Esophagus muscularis mucosa (tissue), 4 donors: ENCODE measurements around the gene ETV3L. TPM values are rescaled to one million over a fixed set of nuclear protein-coding genes. Genes with fewer than 3 reads are reported as not detected.

ENCODE experiments used
- DNase-seq: peaks from one replicate; pipeline ENCODE4 v3.0.0-alpha.2; 2017; ENCODE audit errors: extremely low spot score
- H3K27ac ChIP-seq, 4 donors: fragments of 200-600 bp; sonication (generic); replicated peaks in 1 of 4; 1 replicate in 3 of 4; 2 replicates in 1 of 4; pipeline ENCODE4 v1.5.1; 2016 to 2019; ENCODE audit warnings: mild to moderate bottlenecking in 1 of 4
- H3K27me3 ChIP-seq, 4 donors: fragments of 200-600 bp; sonication (generic); one replicate each; pipeline versions ENCODE4 v1.5.1 to v1.6.0; 2016 to 2019
- H3K36me3 ChIP-seq, 4 donors: fragments of 200-600 bp; sonication (generic); one replicate each; pipeline ENCODE4 v1.5.1; 2016 to 2019
- H3K4me1 ChIP-seq, 4 donors: fragments of 200-600 bp; sonication (generic); one replicate each; pipeline ENCODE4 v1.5.1; 2016 to 2019
- H3K4me3 ChIP-seq, 4 donors: fragments of 200-600 bp; sonication (generic); 1 replicate in 2 of 4; 2 replicates in 2 of 4; pipeline ENCODE4 v1.5.1; 2016 to 2019; ENCODE audit warnings: mild to moderate bottlenecking in 4 of 4, moderate library complexity in 1 of 4
- H3K9me3 ChIP-seq, 4 donors: fragments of 200-600 bp; sonication (generic); 1 replicate in 3 of 4; 2 replicates in 1 of 4; pipeline ENCODE4 v1.5.1; 2016 to 2019
- CTCF ChIP-seq, 3 experiments: fragments of 200-600 bp in 2 of 3; fragments of 450-650 bp in 1 of 3; sonication (generic) in 2 of 3; IDR thresholded peaks; one replicate each; pipeline ENCODE4 v1.5.1; 2017 to 2019; ENCODE audit warnings: antibody characterized with exemption in 3 of 3, mild to moderate bottlenecking in 2 of 3, moderate library complexity in 1 of 3
- EP300 ChIP-seq: sonication (generic); formaldehyde crosslinking; IDR thresholded peaks from one replicate; pipeline ENCODE4 v1.6.1; 2017; ENCODE audit warnings: antibody characterized with exemption
- POLR2A ChIP-seq: fragments of 450-650 bp; IDR thresholded peaks from one replicate; pipeline ENCODE4 v1.6.1; 2017; ENCODE audit warnings: antibody characterized with exemption, moderate library complexity, mild to moderate bottlenecking, low read depth
- POLR2AphosphoS5 ChIP-seq, 2 donors: sonication (generic); formaldehyde crosslinking; IDR thresholded peaks; one replicate each; pipeline ENCODE4 v1.6.1; 2017; ENCODE audit warnings: antibody characterized with exemption in 2 of 2
- WGBS: methylation state at CpG from one replicate; pipeline ENCODE4 v1.1.5; 2018; 5-methylcytosine and 5-hydroxymethylcytosine counted together
- intact Hi-C: fragments of 100-400 bp; cut with DNase I; formaldehyde crosslinking; loops from one replicate; pipeline ENCODE4 v1.15.1; 2023
- total RNA-seq, 4 donors: library from RNA; depleted of rRNA; stranded (reverse); fragments of >200 nt; gene quantifications; one replicate each; pipeline versions ENCODE4 v1.1.0 to v1.2.1, GENCODE V29; 2016

The ETV3L gene
- total RNA-seq, 4 donors from 2014 or later = not detected

DNA sequence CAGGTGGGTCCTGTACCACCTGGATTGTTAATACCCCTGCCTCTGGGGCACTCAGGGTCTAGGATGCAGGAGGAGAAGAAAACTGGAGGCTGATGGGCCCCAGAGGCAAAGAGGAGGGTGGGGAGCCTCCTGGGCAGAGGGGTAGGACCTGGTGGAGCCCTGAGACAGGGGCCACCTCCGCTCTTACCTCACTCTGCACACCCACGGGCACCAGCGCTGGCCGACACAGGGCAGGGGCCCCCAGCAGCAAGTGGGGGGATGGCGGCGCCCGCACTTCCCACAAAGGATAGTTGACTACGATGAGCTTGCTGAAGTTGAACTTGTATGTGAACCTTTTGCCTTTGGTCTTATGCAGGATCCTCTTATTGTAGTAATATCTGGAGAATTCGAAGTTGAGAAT is 1.1 kb downstream of the ETV3L start:
- intact Hi-C loops = loop anchor here (10.0 kb wide), 1 partner anchor 396 kb away; no protein-coding TSS in a partner anchor
- H3K4me1 ChIP-seq = no peaks in the 10 kb centered on the region
- TF ChIP-seq EP300 (no peak), POLR2AphosphoS5 (IDR thresholded peaks at IDR 0.05) (no peak), POLR2A (no peak), CTCF (IDR thresholded peaks at IDR 0.05) (no peak)
- DNase-seq = no peak
- no peak overlapping the region for H3K4me3 ChIP-seq
- WGBS = 90% methylated on average over 6 of the region's 9 CpGs
- H3K27ac ChIP-seq = no peak overlapping the region
- H3K9me3 ChIP-seq = no peaks in the 10 kb centered on the region
- no peaks in the 10 kb centered on the region for H3K36me3 ChIP-seq
- peaks cover 0 to 5% (median 0%) of the 10 kb centered on the region in 4 donors for H3K27me3 ChIP-seq

DNA sequence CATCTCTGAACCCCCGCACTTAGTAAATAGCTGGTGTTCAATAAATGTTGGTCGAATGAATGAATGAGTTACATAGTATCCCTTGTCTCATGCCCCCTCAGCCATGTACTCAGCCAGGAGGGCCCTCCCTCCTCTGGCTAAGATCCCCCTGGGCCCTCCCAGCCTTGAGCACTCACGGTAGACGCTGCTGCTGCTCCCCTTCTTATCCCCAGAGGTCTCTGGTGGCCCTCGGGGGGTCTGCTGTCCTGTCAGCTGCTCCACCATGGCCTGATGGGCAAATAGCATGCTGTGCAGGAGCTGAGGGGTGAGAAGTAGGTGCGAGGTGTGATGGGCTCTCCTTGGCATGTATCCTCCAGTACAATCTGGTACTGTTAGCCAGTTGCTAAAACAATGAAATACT is 1.9 kb downstream of the ETV3L start:
- H3K4me3 ChIP-seq = no peak overlapping the region
- H3K9me3 ChIP-seq = no peaks in the 10 kb centered on the region
- 74% methylated on average over 6 of the region's 6 CpGs for WGBS
- peaks cover 0 to 5% (median 0%) of the 10 kb centered on the region in 4 donors for H3K27me3 ChIP-seq
- H3K36me3 ChIP-seq = no peaks in the 10 kb centered on the region
- H3K4me1 ChIP-seq = peaks cover 0 to 5% (median 4%) of the 10 kb centered on the region in 4 donors
- no peak overlapping the region for H3K27ac ChIP-seq
- DNase-seq = no peak
- TF ChIP-seq EP300 = no peak
- no peak for TF ChIP-seq POLR2A
- no peak for TF ChIP-seq CTCF (IDR thresholded peaks at IDR 0.05)
- no peak for TF ChIP-seq POLR2AphosphoS5 (IDR thresholded peaks at IDR 0.05)
- intact Hi-C loops = loop anchor here (10.0 kb wide), 1 partner anchor 397 kb away; no protein-coding TSS in a partner anchor

DNA sequence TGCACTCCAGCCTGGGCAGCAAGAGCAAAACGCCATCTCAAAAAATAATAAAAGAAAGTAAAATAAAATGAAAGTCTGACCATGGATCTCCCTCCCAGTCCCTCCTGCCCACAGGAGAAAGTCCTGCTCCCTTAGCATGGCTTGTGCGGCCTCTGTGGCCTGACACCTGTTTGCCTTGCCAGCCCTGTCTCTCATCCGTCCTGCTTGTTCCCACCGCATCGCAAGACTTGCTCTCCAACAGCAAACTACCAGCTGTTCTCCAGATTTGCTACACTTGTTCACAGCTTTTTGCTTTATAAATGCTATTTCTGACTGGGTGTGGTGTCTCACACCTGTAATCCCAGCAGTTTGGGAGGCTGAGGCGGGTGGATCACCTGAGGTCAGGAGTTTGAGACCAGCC is 2.7 kb downstream of the ETV3L start:
- no peaks in the 10 kb centered on the region for H3K27me3 ChIP-seq
- H3K9me3 ChIP-seq = no peaks in the 10 kb centered on the region
- H3K4me1 ChIP-seq = peaks cover 0 to 8% (median 6%) of the 10 kb centered on the region in 4 donors
- H3K36me3 ChIP-seq = no peaks in the 10 kb centered on the region
- no peak overlapping the region for H3K27ac ChIP-seq
- TF ChIP-seq POLR2A = no peak
- TF ChIP-seq POLR2AphosphoS5 (IDR thresholded peaks at IDR 0.05) = no peak
- no peak for TF ChIP-seq EP300
- TF ChIP-seq CTCF (IDR thresholded peaks at IDR 0.05) = no peak
- WGBS = 90% methylated on average over 6 of the region's 6 CpGs
- H3K4me3 ChIP-seq = no peak overlapping the region
- intact Hi-C loops = loop anchor here (10.0 kb wide), 1 partner anchor 398 kb away; no protein-coding TSS in a partner anchor
- DNase-seq = no peak

GRCh38 chr1:157095551-157095950 is 4.1 kb downstream of the ETV3L start:
- DNase-seq = no peak
- intact Hi-C loops = loop anchor here (10.0 kb wide), 1 partner anchor 399 kb away; no protein-coding TSS in a partner anchor
- Histone ChIP-seq H3K9me3 (no peaks in the 10 kb centered on the region), H3K27ac (no peak overlapping the region), H3K4me1 (peaks cover 3 to 10% (median 7%) of the 10 kb centered on the region in 4 donors), H3K36me3 (no peaks in the 10 kb centered on the region), H3K27me3 (no peaks in the 10 kb centered on the region), H3K4me3 (no peak overlapping the region)
- WGBS = 100% methylated on average over 1 of the region's 2 CpGs
- no peak for TF ChIP-seq POLR2A
- TF ChIP-seq CTCF (IDR thresholded peaks at IDR 0.05) = no peak
- TF ChIP-seq EP300 = no peak
- TF ChIP-seq POLR2AphosphoS5 (IDR thresholded peaks at IDR 0.05) = no peak

GRCh38 chr1:157095091-157095490 is 4.5 kb downstream of the ETV3L start:
- TF ChIP-seq EP300 (no peak), POLR2A (no peak), POLR2AphosphoS5 (IDR thresholded peaks at IDR 0.05) (no peak), CTCF (IDR thresholded peaks at IDR 0.05) (no peak)
- H3K9me3 ChIP-seq = no peaks in the 10 kb centered on the region
- intact Hi-C loops = loop anchor here (10.0 kb wide), 1 partner anchor 400 kb away; no protein-coding TSS in a partner anchor
- no peaks in the 10 kb centered on the region for H3K27me3 ChIP-seq
- H3K4me3 ChIP-seq = no peak overlapping the region
- H3K4me1 ChIP-seq = peaks cover 8 to 15% (median 12%) of the 10 kb centered on the region in 4 donors
- no peaks in the 10 kb centered on the region for H3K36me3 ChIP-seq
- H3K27ac ChIP-seq = no peak overlapping the region
- 68% methylated on average over 4 of the region's 4 CpGs for WGBS
- no peak for DNase-seq
